Subcutaneous adipose tissue (tissue), 4 donors: ENCODE results near the gene DZIP3. TPM values are rescaled to one million over a fixed set of nuclear protein-coding genes. Genes with fewer than 3 reads are reported as not detected.

Experiments
- total RNA-seq, 4 donors: library from RNA; depleted of rRNA; stranded (reverse); fragments of >200 nt; gene quantifications; one replicate each; pipeline ENCODE4 v1.1.0, GENCODE V29; 2016
- TF ChIP-seq, protein P1 (sequence below): fragments of 450-650 bp; IDR thresholded peaks from one replicate; pipeline ENCODE4 v1.5.1; 2016; ENCODE audit warnings: low read depth, mild to moderate bottlenecking, control low read depth, antibody characterized with exemption, moderate library complexity

Gene DZIP3
- total RNA-seq: 1 to 10 TPM; 6.2 to 9.5 (median 8.6) TPM

DNA sequence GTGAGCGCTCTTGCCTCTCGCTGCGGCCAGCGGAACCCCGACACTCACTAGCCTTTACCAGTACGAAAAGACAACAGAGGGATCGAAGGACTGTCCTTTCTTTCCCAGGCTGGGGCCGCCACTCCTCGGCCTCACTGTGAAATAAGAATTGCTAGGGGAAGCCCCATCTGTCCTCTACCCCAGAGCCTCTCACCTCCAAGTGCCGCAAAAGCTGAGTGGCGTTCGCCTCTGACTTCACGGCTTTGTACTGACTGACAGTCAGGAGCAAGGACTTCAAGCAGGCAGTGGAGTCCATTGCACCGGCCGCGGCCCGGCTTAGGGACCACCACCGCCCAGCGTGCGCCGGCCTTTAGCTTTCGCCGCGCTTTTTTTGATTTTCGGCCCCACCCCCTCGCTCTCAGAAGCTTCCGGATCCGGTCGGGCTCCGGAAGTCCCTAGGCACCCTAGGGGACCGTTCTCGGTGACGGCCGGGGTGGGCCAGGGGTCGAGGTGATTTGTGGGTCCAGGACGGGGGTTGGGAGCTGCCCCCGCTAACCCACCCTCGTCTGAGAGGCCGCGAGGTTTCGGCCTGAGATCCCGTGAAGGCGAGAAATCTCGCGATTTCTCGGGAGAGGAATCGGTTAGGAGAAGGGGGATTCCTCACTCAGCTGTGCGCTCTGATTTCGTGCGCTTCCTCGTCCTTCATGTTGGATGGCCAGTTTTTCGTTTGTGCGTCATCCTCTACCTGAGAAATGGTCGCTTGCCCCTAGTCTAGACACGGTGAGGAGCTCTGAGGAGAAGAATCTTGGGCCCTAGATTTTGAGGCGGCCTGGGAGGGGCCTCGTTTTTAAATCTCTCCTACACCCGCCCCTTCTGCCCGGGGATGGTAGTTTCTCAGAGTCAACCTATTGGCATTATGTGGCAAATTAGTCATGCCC, at the start of gene DZIP3, which contains the start of gene CIP2A:
Gene DZIP3 (plus strand): TSS at position 642 of the 917 bp plus-strand sequence. CDS start 15,685 bp downstream, outside the sequence.
Gene CIP2A (minus strand): TSS at position 358 of the 917 bp plus-strand sequence. CDS start 63 bp downstream, at position 295.
- TF ChIP-seq, protein P1, sequence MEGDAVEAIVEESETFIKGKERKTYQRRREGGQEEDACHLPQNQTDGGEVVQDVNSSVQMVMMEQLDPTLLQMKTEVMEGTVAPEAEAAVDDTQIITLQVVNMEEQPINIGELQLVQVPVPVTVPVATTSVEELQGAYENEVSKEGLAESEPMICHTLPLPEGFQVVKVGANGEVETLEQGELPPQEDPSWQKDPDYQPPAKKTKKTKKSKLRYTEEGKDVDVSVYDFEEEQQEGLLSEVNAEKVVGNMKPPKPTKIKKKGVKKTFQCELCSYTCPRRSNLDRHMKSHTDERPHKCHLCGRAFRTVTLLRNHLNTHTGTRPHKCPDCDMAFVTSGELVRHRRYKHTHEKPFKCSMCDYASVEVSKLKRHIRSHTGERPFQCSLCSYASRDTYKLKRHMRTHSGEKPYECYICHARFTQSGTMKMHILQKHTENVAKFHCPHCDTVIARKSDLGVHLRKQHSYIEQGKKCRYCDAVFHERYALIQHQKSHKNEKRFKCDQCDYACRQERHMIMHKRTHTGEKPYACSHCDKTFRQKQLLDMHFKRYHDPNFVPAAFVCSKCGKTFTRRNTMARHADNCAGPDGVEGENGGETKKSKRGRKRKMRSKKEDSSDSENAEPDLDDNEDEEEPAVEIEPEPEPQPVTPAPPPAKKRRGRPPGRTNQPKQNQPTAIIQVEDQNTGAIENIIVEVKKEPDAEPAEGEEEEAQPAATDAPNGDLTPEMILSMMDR: no peak

GRCh38 chr3:108546247-108546646, 43.3 kb upstream of the DZIP3 start:
- TF ChIP-seq, protein P1: no peak

DNA sequence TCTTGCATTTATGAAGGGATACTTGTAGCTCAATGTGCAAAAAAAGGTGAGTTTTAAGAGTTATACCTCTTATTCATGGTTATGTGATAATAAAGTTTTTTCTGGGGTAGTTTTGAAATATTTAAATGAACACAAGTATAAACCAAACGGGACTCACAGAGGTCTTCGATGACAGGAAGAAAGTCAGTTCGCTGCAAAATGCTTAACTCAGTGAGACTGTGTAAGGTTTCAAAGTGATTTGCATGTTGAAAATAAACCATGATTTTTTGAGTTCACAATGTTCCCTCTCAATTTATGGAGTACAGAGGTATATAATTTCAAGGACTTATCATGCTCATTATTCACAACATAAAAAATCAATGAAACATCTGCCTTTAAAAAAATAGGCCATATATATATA, 42.8 kb upstream of the DZIP3 start:
- TF ChIP-seq, protein P1: no peak

GRCh38 chr3:108548304-108548703, 41.2 kb upstream of the DZIP3 start:
- TF ChIP-seq, protein P1: no peak

DNA sequence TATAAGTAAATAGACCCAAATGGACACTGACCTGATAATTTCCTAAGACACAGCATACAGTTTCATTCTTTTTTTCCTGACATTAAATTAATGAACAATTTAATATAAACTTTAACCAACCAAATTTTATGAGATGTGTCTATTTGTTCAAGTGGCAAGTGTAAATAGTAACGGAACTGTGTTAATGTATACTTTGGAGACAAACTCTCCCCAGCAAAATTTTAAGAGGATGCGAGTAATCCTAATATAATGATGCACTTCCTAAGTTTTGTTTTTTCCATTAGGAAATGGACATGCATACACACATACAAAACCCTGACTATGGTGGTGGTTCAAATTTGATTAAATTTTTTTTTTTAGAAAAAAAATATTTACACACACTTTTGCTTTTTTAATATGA, 40.6 kb upstream of the DZIP3 start:
- TF ChIP-seq, protein P1: no peak

DNA sequence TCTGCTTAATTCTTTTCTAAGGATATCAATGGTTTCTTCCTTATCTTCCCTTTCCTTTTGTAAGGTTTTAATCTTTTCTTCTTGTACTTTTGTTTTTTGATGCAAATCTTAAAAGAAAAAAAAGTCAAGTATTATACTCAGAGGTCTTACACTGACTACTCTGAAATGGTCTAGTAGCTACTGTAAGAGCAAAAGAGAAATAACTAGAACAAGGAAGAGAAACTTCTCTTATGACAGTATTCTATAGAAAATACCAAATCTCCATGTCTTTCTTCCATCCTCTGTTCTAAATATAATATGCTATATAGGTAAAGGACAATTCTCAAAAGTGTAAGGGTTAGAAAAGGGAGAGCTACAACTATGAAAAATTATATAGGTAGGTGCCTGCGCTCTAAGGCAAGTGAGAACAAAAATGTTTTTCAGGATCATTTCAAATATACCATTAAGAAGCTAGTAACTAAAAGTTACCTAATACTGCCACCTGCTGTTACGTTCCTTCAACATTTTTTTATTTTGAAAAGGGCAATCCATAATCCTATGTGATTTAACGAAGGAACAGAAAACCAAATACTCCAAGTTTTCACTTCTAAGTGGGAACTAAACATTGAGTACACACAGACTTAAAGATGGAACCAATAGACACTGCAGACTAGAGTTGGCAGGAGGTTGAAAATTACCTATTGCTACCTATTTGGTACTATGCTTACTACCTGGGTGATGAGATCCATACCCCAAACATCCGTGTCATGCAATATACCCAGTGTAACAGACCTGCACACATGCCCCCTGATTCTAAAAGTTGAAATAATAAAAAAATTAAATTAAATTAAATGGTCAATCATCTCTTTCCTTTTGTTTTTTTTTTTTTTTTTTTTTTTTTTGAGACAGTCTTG, 37.0 kb upstream of the DZIP3 start:
- TF ChIP-seq, protein P1: no peak
